Measurements from ENCODE around the gene MGAT4C.

- no peak for TF ChIP-seq CTCF (IDR thresholded peaks at IDR 0.05)
- no peak for TF ChIP-seq POLR2A (IDR thresholded peaks at IDR 0.05)
- no peak for TF ChIP-seq EP300 (IDR thresholded peaks at IDR 0.05)
These were observed 29.9 kb upstream of the MGAT4C start for GRCh38 chr12:86286119-86286518.

All from tibial nerve (tissue), 4 donors.